Natural killer cell (primary cell): ENCODE measurements around the gene DCAF5. TPM values are rescaled to one million over a fixed set of nuclear protein-coding genes. Genes with fewer than 3 reads are reported as not detected.
A peak's percentile ranks its signal among the peaks of the same experiment; 100 is the strongest.
"Not testable (repeated sequence)": the region's sequence is repeated elsewhere in the genome, so short reads cannot be mapped to it uniquely, and the experiment has no call there.

Experiments
- ATAC-seq, 3 donors: fragments of 150-1000 bp in 2 of 3; fragments of 200-7000 bp in 1 of 3; cut with Tn5 transposase; 1 replicate in 1 of 3; 2 replicates in 2 of 3; pipeline ENCODE4 v1.10.0; 2021; ENCODE audit warnings: mild to moderate bottlenecking in 2 of 3, moderate library complexity in 2 of 3
- DNase-seq, 2 donors: peaks; one replicate each; pipeline versions ENCODE4 v3.0.0 to v3.0.0-alpha.2; 2013 to 2021; ENCODE audit warnings: mixed read lengths in 1 of 2
- H3K27ac ChIP-seq: one replicate; pipeline ENCODE4 v1.5.1; 2013; ENCODE audit warnings: mild to moderate bottlenecking, low read length
- H3K27me3 ChIP-seq: one replicate; pipeline ENCODE4 v1.6.1; 2013; ENCODE audit warnings: low read length; ENCODE audit not compliant: control insufficient read depth, insufficient read depth
- H3K36me3 ChIP-seq: one replicate; pipeline ENCODE4 v1.6.1; 2013; ENCODE audit warnings: low read length; ENCODE audit not compliant: control insufficient read depth, insufficient read depth
- H3K4me1 ChIP-seq: one replicate; pipeline ENCODE4 v1.6.1; 2013; ENCODE audit warnings: low read length; ENCODE audit not compliant: control insufficient read depth, insufficient read depth
- H3K4me3 ChIP-seq: one replicate; pipeline ENCODE4 v1.5.1; 2013; ENCODE audit warnings: low read length
- H3K9me3 ChIP-seq: one replicate; pipeline ENCODE4 v1.6.1; 2013; ENCODE audit warnings: low read length; ENCODE audit not compliant: control insufficient read depth, insufficient read depth
- H3K27ac Mint-ChIP-seq, 2 donors: one replicate each; pipeline ENCODE4 v1.8.0; 2022; ENCODE audit warnings: mild to moderate bottlenecking in 2 of 2, mixed read lengths in 2 of 2, moderate library complexity in 1 of 2
- H3K27me3 Mint-ChIP-seq, 2 donors: one replicate each; pipeline ENCODE4 v1.8.0; 2022; ENCODE audit warnings: low read depth in 2 of 2, mixed read lengths in 2 of 2
- H3K36me3 Mint-ChIP-seq: one replicate; pipeline ENCODE4 v1.8.0; 2022; ENCODE audit warnings: mixed read lengths
- H3K4me1 Mint-ChIP-seq, 2 donors: one replicate each; pipeline ENCODE4 v1.8.0; 2022; ENCODE audit warnings: mixed read lengths in 2 of 2
- H3K4me3 Mint-ChIP-seq: one replicate; pipeline ENCODE4 v1.8.0; 2022; ENCODE audit warnings: mild to moderate bottlenecking, moderate library complexity, mixed read lengths
- H3K9me3 Mint-ChIP-seq, 2 donors: one replicate each; pipeline ENCODE4 v1.8.0; 2022; ENCODE audit warnings: mixed read lengths in 2 of 2
- WGBS: methylation state at CpG from one replicate; pipeline ENCODE4 v1.1.7; 2013; ENCODE audit warnings: missing lambda C conversion rate; ENCODE audit not compliant: insufficient coverage; 5-methylcytosine and 5-hydroxymethylcytosine counted together
- intact Hi-C: fragments of 100-400 bp; cut with micrococcal nuclease; formaldehyde crosslinking; loops from one replicate; pipeline ENCODE4 v1.14.2; 2022
- total RNA-seq, 4 donors: library from RNA; stranded (reverse); fragments of 120-200 nt in 1 of 4; gene quantifications; one replicate each; pipeline versions ENCODE4 v1.2.3 to v1.2.4, GENCODE V29; 2013 to 2022
- TF ChIP-seq, protein P1 (sequence below): fragments of 200-600 bp; IDR thresholded peaks from one replicate; pipeline ENCODE4 v1.8.0; 2022; ENCODE audit warnings: antibody characterized with exemption

Gene DCAF5
- total RNA-seq, 3 donors from 2014 or later (not counting 1 experiment from before 2014, with no cell fraction given) = 92.0 to 112 (median 99.2) TPM

DNA sequence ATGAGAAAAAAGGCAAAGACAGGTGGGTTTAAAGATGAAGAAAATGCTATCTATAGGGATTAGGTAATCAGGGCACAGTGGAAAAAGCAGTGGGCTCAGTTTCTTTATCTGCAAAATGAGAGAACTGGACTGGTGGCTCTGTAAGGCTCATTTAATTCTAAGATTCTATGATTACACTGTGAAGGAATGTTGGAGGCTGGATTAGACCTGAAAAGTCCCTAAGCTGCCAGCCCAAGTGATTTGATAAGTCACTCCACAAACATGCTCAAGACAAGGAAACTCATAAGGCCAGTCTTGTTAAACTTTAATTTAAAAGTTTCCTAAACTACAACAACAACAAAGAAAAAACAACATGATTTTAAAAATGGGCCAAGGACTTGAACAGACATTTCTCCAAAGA is 75.1 kb downstream of the DCAF5 start:
- no peak overlapping the region for H3K27ac ChIP-seq
- H3K27ac Mint-ChIP-seq = peak overlapping the region; percentile 2 to 46

DNA sequence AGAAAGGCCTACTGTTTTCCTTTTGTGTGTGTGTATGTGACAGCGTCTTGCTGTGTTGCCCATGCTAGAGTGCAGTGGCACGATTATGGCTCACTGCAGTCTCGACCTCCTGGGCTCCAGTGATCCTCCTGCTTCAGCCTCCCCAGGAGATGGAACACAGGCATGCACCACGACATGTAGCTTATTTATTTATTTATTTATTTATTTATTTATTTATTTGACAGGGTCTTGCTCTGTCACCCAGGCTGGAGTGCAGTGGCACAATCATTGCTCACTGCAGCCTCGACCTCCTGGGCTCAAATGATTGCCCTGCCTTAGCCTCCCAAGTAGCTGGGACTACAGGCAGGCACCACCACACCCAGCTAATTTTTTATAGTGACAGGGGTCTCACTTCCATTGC is 75.7 kb downstream of the DCAF5 start:
- H3K9me3 Mint-ChIP-seq, H3K9me3 ChIP-seq, H3K4me3 Mint-ChIP-seq, H3K27ac Mint-ChIP-seq, H3K27me3 Mint-ChIP-seq, DNase-seq, intact Hi-C loops, H3K27ac ChIP-seq, H3K27me3 ChIP-seq, H3K4me1 ChIP-seq, H3K4me3 ChIP-seq, ATAC-seq: not testable (repeated sequence)
- WGBS = 96% methylated on average over 4 of the region's 5 CpGs
- Mint-ChIP-seq H3K4me1 (peaks cover 45 to 58% of the 10 kb centered on the region in 2 donors), H3K36me3 (peaks cover 11% of the 10 kb centered on the region)
- H3K36me3 ChIP-seq = peaks cover 39% of the 10 kb centered on the region

More for the DNA sequence above, 75.1 kb downstream of the DCAF5 start:
- Histone ChIP-seq H3K4me3 (no peak overlapping the region), H3K9me3 (no peaks in the 10 kb centered on the region), H3K36me3 (peaks cover 39% of the 10 kb centered on the region), H3K4me1 (no peaks in the 10 kb centered on the region), H3K27me3 (no peaks in the 10 kb centered on the region)
- Mint-ChIP-seq H3K4me1 (peaks cover 46 to 56% of the 10 kb centered on the region in 2 donors), H3K4me3 (no peak overlapping the region), H3K27me3 (no peaks in the 10 kb centered on the region), H3K36me3 (peaks cover 5% of the 10 kb centered on the region), H3K9me3 (no peaks in the 10 kb centered on the region)
- TF ChIP-seq, protein P1, sequence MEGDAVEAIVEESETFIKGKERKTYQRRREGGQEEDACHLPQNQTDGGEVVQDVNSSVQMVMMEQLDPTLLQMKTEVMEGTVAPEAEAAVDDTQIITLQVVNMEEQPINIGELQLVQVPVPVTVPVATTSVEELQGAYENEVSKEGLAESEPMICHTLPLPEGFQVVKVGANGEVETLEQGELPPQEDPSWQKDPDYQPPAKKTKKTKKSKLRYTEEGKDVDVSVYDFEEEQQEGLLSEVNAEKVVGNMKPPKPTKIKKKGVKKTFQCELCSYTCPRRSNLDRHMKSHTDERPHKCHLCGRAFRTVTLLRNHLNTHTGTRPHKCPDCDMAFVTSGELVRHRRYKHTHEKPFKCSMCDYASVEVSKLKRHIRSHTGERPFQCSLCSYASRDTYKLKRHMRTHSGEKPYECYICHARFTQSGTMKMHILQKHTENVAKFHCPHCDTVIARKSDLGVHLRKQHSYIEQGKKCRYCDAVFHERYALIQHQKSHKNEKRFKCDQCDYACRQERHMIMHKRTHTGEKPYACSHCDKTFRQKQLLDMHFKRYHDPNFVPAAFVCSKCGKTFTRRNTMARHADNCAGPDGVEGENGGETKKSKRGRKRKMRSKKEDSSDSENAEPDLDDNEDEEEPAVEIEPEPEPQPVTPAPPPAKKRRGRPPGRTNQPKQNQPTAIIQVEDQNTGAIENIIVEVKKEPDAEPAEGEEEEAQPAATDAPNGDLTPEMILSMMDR = no peak
- DNase-seq (no peak), ATAC-seq (no peak)
- intact Hi-C loops = no loop called here

GRCh38 chr14:69076341-69076740 is 76.6 kb downstream of the DCAF5 start:
- Mint-ChIP-seq H3K36me3 (peaks cover 17% of the 10 kb centered on the region), H3K4me1 (peaks cover 45 to 55% of the 10 kb centered on the region in 2 donors), H3K27ac (no peak overlapping the region), H3K27me3 (no peaks in the 10 kb centered on the region), H3K4me3 (no peak overlapping the region), H3K9me3 (no peaks in the 10 kb centered on the region)
- ATAC-seq = no peak
- no peak for DNase-seq
- no peak overlapping the region for H3K27ac ChIP-seq
- intact Hi-C loops = no loop called here
- peaks cover 35% of the 10 kb centered on the region for H3K36me3 ChIP-seq
- TF ChIP-seq, protein P1 = no peak
- H3K9me3 ChIP-seq = no peaks in the 10 kb centered on the region
- WGBS = 67% methylated on average over 3 of the region's 3 CpGs
- no peaks in the 10 kb centered on the region for H3K4me1 ChIP-seq
- H3K27me3 ChIP-seq = no peaks in the 10 kb centered on the region
- H3K4me3 ChIP-seq = no peak overlapping the region

GRCh38 chr14:69073915-69074314 is 79.0 kb downstream of the DCAF5 start:
- Mint-ChIP-seq H3K4me3 (no peak overlapping the region), H3K9me3 (no peaks in the 10 kb centered on the region), H3K27ac (peak overlapping the region in 1 of 2 donors; percentile 18), H3K27me3 (no peaks in the 10 kb centered on the region), H3K36me3 (peaks cover 17% of the 10 kb centered on the region), H3K4me1 (peaks cover 30 to 32% of the 10 kb centered on the region in 2 donors)
- no peaks in the 10 kb centered on the region for H3K9me3 ChIP-seq
- H3K27me3 ChIP-seq = no peaks in the 10 kb centered on the region
- ATAC-seq = no peak
- H3K4me3 ChIP-seq = no peak overlapping the region
- intact Hi-C loops = no loop called here
- H3K27ac ChIP-seq = no peak overlapping the region
- WGBS = no CpG with 5 or more reads among the region's 1 CpG
- H3K36me3 ChIP-seq = peaks cover 38% of the 10 kb centered on the region
- TF ChIP-seq, protein P1 = no peak
- no peak for DNase-seq
- no peaks in the 10 kb centered on the region for H3K4me1 ChIP-seq
